Uterus (tissue), 4 donors: ENCODE measurements around the gene ANKRD6. TPM values are rescaled to one million over a fixed set of nuclear protein-coding genes. Genes with fewer than 3 reads are reported as not detected.

Experiments used
- DNase-seq, 2 donors: peaks; one replicate each; pipeline ENCODE4 v3.0.0-alpha.2; 2019 to 2020
- H3K27ac ChIP-seq, 2 donors: fragments of 200-600 bp; sonication (generic); 1 replicate in 1 of 2; 2 replicates in 1 of 2; pipeline ENCODE4 v1.5.1; 2016 to 2018
- H3K27me3 ChIP-seq, 2 donors: fragments of 200-600 bp; sonication (generic); one replicate each; pipeline ENCODE4 v1.5.1; 2018 to 2019; ENCODE audit warnings: control low read depth in 1 of 2
- H3K36me3 ChIP-seq, 2 donors: fragments of 200-600 bp; sonication (generic); one replicate each; pipeline ENCODE4 v1.5.1; 2019; ENCODE audit warnings: control low read depth in 1 of 2
- H3K4me1 ChIP-seq, 2 donors: fragments of 200-600 bp; sonication (generic); one replicate each; pipeline ENCODE4 v1.5.1; 2018 to 2019; ENCODE audit warnings: control low read depth in 1 of 2
- H3K4me3 ChIP-seq, 2 donors: fragments of 200-600 bp; sonication (generic); 1 replicate in 1 of 2; 2 replicates in 1 of 2; pipeline ENCODE4 v1.5.1; 2018 to 2019; ENCODE audit warnings: mild to moderate bottlenecking in 1 of 2
- H3K9me3 ChIP-seq, 2 donors: fragments of 200-600 bp; sonication (generic); one replicate each; pipeline ENCODE4 v1.5.1; 2019; ENCODE audit warnings: control low read depth in 1 of 2
- CTCF ChIP-seq, 4 experiments: fragments of 200-600 bp in 2 of 4; fragments of 450-650 bp in 2 of 4; sonication (generic) in 2 of 4; IDR thresholded peaks; one replicate each; pipeline ENCODE4 v1.5.1; 2016 to 2019; ENCODE audit warnings: antibody characterized with exemption in 4 of 4, mild to moderate bottlenecking in 2 of 4, moderate library complexity in 1 of 4
- POLR2A ChIP-seq, 2 donors: fragments of 450-650 bp; IDR thresholded peaks; one replicate each; pipeline ENCODE4 v1.6.1; 2016; ENCODE audit warnings: antibody characterized with exemption in 2 of 2, mild to moderate bottlenecking in 1 of 2, moderate library complexity in 1 of 2
- intact Hi-C: fragments of 100-400 bp; cut with DNase I; formaldehyde crosslinking; loops from one replicate; pipeline ENCODE4 v1.15.1; 2023; ENCODE audit warnings: low total_unique reads
- total RNA-seq, 4 donors: library from RNA; depleted of rRNA in 3 of 4; stranded (reverse); fragments of >200 nt in 3 of 4; gene quantifications; one replicate each; pipeline versions ENCODE4 v1.1.0 to v1.2.4, GENCODE V29; 2014 to 2023
- donor health status: DM: yes; HTN: yes; CAD: no.

Gene ANKRD6
- total RNA-seq, 4 donors from 2014 or later, result 6.7 to 32.6 (median 24.5) TPM

GRCh38 chr6:89643406-89643805 lies 210.5 kb downstream of the ANKRD6 start:
- Histone ChIP-seq H3K27me3 (no peaks in the 10 kb centered on the region), H3K9me3 (no peaks in the 10 kb centered on the region), H3K27ac (no peak overlapping the region), H3K36me3 (peaks cover 0 to 2% of the 10 kb centered on the region in 2 donors), H3K4me1 (no peaks in the 10 kb centered on the region), H3K4me3 (no peak overlapping the region)
- DNase-seq, result no peak
- intact Hi-C loops, result no loop called here
- TF ChIP-seq CTCF (IDR thresholded peaks at IDR 0.05) (no peak), POLR2A (IDR thresholded peaks at IDR 0.05) (no peak)

- Histone ChIP-seq H3K27ac (no peak overlapping the region), H3K27me3 (no peaks in the 10 kb centered on the region), H3K4me1 (no peaks in the 10 kb centered on the region), H3K4me3 (no peak overlapping the region), H3K36me3 (peaks cover 0 to 2% of the 10 kb centered on the region in 2 donors), H3K9me3 (no peaks in the 10 kb centered on the region)
- TF ChIP-seq CTCF (IDR thresholded peaks at IDR 0.05), result no peak
- no peak for TF ChIP-seq POLR2A (IDR thresholded peaks at IDR 0.05)
- no peak for DNase-seq
- intact Hi-C loops, result no loop called here
Observed at GRCh38 chr6:89644864-89645263, 211.9 kb downstream of the ANKRD6 start.

GRCh38 chr6:89649682-89650081 lies 216.7 kb downstream of the ANKRD6 start:
- H3K27ac ChIP-seq, result no peak overlapping the region
- no peaks in the 10 kb centered on the region for H3K4me1 ChIP-seq
- no peaks in the 10 kb centered on the region for H3K36me3 ChIP-seq
- H3K4me3 ChIP-seq, result no peak overlapping the region
- no peaks in the 10 kb centered on the region for H3K27me3 ChIP-seq
- DNase-seq, result no peak
- TF ChIP-seq CTCF (IDR thresholded peaks at IDR 0.05), result no peak
- no peak for TF ChIP-seq POLR2A (IDR thresholded peaks at IDR 0.05)
- intact Hi-C loops, result no loop called here
- H3K9me3 ChIP-seq, result no peaks in the 10 kb centered on the region

GRCh38 chr6:89650579-89650978 lies 217.6 kb downstream of the ANKRD6 start:
- no peaks in the 10 kb centered on the region for H3K9me3 ChIP-seq
- TF ChIP-seq POLR2A (IDR thresholded peaks at IDR 0.05), result no peak
- no peak for TF ChIP-seq CTCF (IDR thresholded peaks at IDR 0.05)
- no peaks in the 10 kb centered on the region for H3K27me3 ChIP-seq
- intact Hi-C loops, result no loop called here
- no peak overlapping the region for H3K27ac ChIP-seq
- no peak for DNase-seq
- no peak overlapping the region for H3K4me3 ChIP-seq
- no peaks in the 10 kb centered on the region for H3K4me1 ChIP-seq
- H3K36me3 ChIP-seq, result no peaks in the 10 kb centered on the region

GRCh38 chr6:89655122-89655521 lies 222.2 kb downstream of the ANKRD6 start:
- Histone ChIP-seq H3K9me3 (no peaks in the 10 kb centered on the region), H3K4me3 (no peak overlapping the region), H3K27ac (no peak overlapping the region), H3K27me3 (no peaks in the 10 kb centered on the region), H3K4me1 (no peaks in the 10 kb centered on the region), H3K36me3 (no peaks in the 10 kb centered on the region)
- intact Hi-C loops, result no loop called here
- DNase-seq, result no peak
- TF ChIP-seq CTCF (IDR thresholded peaks at IDR 0.05) (no peak), POLR2A (IDR thresholded peaks at IDR 0.05) (no peak)
